Suppressor macrophage (primary cell): ENCODE results near the gene CADM2.
"Not testable (repeated sequence)": the region's sequence is repeated elsewhere in the genome, so short reads cannot be mapped to it uniquely, and the experiment has no call there.

Source experiments
- DNase-seq, 4 experiments: peaks; one replicate each; pipeline ENCODE4 v3.0.0-alpha.2; 2020 to 2022
- total RNA-seq, 17 experiments: gene quantifications; one replicate each; lab custom pipeline; 2026; ENCODE audit warnings: mixed read lengths in 6 of 17, inconsistent platforms in 3 of 17; lab: John Stamatoyannopoulos, UW

Gene CADM2
- 0 to 4.0 (median 0.11) reads per million in 17 experiments for total RNA-seq

DNA sequence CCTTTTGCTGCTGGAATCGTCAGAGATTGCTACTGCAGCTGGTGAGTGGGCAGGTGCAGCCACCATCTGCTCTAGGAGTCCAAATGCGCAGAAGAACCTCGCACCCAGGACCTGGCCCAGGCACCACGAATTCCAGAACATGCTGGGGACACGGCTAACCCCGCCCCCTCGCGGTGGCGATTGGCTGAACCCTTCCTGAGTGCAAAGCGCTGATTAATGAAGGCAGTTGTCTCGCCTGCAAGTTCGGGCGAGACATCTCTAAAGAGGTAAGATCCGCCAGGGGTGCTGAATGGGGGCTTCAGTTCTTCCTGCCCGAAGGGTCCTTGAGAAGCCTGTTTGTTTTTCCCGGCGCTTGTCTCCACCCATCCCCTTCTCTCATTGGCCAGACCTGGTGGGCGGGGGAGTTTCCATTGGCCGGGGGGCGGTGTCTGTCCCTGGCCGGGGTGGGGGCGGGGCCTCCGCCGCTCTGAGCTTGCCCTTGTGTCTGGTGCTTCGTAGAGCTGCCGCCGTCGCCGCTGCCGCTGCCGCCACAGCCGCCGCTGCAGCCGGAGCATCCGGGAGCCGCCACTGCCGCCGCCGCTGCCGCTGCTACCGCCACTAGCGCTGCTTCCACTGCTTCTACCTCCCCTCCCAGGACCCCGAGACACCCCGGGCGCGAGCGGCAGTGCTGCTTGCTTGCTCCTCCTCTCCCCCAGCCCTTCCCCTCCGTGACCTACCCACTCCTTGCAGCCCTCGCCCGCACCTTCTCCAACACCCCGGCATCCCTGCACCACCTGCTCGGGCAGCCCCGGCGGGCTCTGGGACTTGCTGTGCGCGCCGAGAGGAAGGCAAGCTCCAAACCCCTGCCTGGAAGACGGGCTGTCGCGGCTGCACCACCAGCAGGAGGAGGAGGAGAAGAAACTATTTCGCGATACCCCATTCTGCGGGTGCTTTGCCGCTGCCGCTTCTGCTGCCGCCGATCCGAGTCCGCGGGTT is at the start of gene CADM2:
Gene CADM2, plus strand, starts transcription at position 495 of the 975 bp plus-strand sequence.
- DNase-seq = peak; percentile 69 to 88 (median 81)

DNA sequence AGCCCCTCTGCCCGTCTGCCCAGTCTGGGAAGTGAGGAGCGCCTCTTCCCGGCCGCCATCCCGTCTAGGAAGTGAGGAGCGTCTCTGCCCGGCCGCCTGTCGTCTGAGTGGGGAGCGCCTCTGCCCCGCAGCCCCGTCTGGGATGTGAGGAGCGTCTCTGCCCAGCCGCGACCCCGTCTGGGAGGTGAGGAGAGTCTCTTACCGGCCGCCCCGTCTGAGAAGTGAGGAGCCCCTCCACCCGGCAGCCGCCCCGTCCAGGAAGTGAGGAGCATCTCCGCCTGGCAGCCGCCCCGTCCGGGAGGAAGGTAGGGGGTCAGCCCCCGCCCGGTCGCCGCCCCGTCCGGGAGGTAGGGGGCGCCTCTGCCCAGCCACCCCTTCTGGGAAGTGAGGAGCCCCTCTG is 40.2 kb upstream of the CADM2 start:
- DNase-seq = not testable (repeated sequence)

DNA sequence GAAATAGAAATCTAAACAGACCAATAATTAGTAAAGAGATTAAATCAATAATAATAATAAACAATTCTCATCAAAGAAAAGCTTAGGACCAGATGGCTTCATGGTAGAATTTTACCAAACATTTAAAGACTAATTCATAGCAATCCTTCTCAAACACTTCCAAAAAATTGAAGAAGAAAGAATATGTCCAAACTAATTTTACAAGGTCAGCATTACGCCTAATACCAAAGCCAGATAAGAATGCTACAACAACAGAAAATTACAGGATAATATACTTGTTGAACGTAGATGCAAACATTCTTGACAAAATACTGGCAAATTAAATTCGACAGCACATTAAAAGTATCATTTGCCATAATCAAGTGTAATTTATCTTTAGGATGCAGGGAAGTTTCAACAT is 36.1 kb upstream of the CADM2 start:
- DNase-seq = no peak

DNA sequence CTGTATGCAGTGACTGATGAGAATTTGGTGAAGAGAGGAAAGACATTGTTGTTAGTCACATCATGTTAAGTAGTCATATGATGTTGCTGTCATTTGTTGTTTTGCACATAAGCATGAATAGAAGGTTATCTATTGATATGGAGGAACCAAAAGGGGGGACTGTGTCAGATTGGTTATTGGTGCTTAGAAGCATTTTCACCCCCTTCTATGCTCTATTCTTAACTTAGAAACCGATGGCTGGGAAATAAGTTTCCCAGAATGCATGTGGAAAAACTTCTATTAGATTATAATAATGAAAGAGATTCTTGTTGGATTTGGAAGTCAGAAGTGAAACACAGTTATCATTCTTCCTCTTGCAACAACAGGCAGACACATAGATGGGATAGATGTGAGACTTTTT is 33.2 kb upstream of the CADM2 start:
- no peak for DNase-seq

DNA sequence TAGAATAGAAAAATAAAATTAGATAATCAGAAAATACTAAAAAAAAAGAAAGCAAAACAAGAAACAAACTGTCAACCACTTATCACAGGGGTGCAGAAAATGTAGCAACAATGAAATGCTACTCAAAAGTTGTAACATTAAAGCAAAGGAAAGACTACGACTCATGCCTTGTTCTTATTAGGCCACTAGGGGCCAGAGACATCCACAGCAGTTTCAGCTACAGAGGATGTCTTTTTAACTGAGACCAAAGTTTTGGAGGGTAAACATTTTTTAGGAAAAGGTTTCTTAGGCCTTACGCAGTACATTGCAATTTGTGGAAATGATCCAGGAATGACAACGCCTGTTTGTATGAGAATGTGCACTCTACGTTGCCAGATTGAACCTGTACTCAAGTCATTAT is 15.4 kb upstream of the CADM2 start:
- DNase-seq = no peak

DNA sequence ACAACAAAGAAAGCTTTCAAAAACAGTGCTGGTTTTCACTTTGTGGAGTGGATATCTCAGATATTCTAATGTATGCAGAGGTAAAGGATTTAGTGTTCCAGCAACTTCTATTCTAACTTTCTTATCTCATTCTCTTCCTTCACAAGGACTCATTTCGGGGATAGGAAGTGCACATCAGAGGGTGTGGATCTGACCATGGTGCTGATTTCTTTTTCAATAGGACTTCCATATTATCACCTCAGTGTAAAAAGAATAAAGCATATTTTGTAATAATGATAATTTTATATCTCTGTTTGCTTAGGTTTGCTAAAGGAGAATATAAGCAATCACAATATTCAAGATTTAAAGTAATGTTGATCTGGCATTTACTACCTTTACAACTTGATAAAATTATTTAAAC is 12.5 kb upstream of the CADM2 start:
- DNase-seq = peak in 1 of 4 experiments; percentile 1

DNA sequence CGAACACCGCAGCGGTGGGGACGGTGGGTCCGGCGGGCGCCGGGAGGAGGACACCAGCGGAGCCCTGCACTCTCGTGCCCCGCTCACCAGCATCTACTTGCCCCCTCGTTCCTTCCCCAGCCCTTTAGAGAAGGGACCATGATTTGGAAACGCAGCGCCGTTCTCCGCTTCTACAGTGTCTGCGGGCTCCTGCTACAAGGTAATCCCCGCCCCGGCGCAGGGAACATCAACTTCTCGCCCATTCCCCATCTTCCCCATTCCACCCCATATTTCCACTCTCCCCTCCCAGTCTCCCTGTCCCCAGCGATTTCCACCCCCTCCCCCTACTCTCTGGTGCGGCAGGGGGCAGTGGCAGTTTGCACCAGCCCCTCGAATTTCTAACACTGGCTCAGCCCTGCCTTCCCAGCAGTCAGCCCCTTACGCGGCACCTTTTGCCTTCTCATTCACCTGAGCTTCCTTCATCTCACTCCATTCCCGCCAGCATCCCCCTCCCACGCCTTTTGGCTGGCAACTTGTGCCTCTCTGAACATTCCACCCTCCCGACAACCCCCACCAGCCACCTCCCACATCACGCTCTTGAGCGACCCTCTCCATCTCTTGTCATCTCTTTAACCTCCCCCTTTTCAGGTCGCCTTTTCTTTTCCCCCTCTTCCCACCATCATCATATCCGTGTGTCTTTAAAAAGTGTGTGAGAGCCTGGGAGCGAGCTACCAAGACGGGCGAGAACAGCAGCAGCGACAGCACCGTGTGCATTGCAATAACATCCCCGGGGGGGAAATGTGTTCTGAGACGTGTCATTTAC is 882 bp downstream of the CADM2 start:
- no peak for DNase-seq

DNA sequence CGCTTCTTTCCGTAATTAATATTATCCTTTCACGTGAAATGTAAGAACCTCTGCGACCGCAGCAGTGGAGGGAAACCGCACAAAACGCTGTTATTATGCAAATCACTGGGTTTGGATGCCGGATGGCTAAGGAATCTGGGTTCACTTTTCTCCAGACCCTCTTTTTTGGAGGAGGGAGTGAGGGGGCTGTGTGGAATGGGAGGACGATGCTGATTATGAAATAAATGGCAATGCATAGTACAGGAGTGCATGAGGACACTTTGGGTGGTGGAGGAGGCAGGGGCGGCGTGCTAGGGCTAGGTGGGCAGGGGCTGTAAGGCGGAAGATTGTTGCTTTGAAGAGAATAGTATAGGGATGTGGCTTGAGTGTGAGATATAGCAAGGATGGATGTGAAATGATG is 1.8 kb downstream of the CADM2 start:
- no peak for DNase-seq

DNA sequence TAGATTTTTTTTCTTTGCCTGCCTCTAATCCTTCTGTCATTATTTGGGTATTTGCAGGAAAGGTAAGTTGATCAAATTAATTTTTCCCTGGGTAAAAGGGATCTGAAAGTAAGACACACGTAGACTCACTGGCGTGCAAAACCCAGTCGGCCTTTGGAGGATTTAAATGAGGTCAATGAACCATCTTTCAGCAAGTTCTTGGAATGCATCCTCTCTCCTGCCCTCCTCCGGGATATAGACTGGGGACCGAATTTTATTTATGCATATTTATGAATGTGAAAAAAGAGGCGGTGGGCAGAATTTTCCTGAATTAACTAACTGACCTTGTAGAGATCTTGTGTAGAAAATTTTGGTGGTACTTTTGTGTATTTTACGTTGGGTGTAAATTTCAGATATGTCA is 2.2 kb downstream of the CADM2 start:
- no peak for DNase-seq

DNA sequence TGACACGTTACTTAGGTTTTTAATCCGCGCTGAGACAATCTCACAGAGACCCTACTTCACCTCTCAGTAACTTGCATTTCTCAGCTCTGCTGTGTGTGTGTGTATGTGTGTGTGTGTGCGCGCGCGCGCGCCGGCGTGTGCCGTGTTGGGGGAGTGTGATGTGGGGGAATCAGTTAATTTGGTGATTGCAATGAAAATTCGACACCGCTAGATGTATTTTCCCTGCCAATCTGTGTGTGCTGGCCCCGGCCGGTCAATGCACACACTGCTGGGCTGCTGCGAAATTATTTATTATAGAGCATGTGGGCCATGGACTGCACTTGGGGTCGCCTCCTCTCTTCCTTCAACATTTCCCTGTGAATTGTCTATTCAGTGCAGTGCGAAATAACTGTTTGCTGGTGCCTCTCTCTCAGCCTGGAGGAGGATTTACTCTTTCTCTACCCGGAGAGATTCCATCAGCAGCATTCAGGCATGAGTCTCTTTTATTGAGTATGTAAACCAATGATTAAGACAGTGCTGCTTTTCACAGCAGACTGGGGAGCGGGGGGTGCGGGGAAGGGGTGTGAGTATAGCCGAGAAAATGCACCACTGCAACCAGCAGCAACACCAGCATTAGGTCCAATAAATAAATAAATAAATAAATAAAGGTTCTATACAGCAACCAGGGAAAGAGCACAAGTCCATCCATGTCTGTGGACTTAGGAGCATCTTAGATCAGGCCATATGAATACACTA is 2.9 kb downstream of the CADM2 start:
- DNase-seq = no peak

DNA sequence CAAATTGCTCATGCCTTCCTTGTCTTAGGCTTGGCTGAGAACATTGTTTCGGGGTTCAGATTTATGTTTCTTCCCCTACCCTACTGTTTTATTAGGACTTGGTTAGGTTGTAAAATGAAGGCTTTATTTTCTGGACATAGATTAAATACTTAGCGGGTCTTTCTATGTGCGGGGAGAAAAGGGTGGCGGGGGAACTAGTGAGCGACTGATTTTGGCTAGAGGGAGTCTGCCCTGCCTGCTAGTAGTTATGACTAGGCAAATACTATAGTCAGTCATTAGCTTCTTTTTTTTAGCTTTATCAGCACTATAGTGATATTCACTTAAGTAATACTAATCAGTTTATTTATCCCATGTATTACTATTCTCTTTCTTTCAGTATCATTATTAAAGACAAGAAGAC is 3.6 kb downstream of the CADM2 start:
- no peak for DNase-seq

DNA sequence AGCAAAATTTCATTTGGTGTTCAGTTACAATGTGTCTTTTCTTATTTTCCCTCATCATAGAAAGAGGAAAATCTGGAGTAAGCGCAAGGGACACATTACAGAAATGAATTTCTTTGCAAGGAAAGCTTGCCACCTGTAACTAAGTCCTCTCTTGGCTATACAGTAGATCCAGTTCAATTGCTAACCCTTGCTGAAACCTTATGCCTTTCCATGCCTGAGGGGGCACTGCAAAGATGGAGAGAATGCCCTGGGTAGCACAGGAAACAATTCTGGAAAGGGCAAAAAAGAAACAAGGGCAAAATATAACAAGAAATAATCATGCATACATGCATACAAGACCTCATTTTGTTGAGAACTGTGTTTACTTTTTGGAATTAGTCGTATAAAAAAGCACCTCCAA is 4.3 kb downstream of the CADM2 start:
- DNase-seq = no peak

DNA sequence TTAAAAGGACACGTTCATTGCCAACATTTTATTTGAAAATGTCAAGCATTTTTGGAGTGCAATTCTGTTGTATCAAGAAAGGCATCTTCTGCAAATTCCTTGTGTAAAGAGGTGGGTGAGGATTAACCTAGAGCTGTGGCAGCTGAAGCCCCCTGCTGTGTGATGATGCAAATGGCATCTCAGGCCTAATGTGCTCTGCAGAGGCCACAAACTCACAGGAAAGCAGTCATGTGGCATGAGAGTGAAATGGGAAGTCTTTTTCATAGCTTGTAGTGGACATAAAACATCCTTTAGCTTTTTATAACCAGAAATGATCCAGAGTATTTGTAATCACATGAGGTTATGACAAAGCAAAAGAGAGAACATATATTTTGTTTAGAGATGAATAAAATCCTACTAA is 6.4 kb downstream of the CADM2 start:
- no peak for DNase-seq

DNA sequence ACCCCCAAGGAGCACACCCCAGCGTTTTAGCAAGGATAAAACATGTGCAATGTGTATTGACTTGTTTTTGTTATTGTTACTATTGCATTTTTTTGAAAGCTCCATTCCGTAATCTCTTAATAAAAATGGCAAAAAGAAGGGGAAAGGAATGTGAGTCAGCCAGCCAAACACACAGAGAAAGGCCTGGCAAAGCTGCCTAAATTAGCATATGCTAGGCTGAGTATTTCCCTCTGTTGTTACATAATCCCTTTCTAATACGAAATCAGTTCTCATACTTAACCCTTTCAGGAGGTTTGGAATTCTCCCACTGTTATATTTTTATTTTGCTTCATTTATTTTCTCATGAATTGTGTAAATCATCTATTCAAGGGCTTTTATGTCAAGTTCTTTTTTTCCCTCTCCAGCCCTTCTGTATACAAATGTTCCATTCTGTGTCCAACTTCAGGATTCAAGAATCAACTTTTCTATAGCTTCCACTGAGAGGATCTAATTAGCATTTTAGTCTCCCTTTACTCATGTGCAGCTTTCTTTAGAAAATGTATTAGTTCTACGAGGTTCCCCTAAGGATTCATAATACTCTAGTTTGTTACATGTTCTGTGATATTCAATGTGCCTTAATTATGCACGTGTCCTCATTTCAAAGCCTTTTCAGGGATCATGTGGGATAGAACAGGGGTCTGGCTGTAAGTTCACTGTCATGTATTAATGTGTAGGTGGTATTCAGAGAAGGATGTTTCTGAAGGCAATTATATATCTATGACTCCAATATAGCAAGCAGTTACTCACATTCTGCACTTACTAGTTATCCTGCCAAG is 9.2 kb downstream of the CADM2 start:
- DNase-seq = no peak

DNA sequence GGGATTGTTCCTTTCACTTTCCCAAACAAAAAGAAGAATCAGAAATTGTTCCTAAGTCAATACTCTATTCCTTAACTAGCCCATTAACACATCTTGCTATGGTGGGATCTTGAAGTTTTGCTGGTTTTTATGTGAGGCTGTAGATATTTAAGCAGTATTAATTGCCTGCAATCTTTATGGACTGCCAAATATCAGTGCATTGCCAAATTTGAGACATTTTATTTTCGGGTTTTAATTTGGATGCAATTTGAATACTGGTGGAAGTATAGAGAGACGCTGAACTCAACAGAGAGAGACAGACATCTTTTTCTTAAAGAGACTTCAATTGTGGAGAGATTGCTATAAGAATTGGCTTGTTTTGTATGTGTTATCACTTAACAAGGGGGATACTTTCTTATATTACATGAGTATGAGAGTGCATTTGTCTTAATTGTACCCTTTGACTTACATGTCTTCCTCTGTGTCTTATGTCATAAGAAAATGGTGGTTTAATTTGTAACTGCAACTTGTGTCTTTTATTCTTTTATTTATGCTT is 10.0 kb downstream of the CADM2 start:
- DNase-seq = no peak

DNA sequence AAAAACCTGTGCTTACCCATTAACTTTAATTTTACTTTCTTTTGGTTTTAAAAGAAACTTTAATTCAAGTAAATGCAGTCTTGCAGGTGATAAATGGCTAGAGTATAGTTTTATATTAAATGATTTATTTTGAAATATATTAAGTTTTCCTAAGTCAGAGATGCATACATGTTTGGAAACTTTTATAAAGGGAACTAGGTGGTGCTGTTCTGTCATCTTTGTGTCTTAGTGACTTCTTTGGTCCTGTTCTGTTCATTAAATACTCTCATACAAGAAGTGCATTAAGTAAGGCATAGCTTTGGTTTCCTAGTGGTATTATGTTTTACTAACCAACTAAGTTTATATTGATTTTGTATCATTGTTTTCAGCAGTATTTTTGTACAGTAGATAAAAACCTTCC is 15.6 kb downstream of the CADM2 start:
- DNase-seq = no peak

DNA sequence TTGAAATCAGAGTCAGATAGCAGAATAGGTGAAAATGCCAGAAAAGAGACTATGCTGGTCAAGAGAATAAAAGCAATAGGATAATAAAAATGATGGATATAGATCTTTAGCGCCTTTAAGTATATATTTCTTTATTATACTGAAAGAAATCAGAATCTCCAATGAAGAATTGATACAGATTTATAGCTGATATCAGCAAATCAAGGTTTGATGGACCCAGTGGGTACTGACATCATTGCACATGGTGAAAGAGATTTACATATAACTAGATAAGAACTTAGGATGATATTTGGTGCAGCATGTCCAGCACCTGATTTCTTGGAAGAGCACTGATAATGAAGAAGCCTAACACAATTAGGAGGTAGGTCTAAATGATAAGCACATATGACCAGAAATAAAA is 18.2 kb downstream of the CADM2 start:
- DNase-seq = no peak

DNA sequence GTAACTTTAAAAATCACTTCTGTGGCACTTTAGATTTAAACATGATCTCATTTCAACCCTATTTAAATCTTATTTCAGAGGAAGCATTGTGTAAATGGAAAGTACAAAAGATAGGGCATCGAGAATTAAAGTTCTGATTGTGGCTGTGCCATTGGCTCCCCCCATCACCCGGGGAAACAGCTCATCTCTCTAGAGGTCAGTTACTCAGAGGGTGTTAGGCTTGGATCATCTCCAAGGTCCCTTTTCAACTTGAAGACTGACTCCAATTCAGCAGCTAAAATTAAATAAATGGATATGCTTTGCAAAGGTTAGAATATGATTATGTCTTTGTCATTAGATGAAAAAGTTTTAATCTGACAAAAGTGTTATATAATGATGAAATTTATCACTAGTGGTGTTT is 20.1 kb downstream of the CADM2 start:
- no peak for DNase-seq

DNA sequence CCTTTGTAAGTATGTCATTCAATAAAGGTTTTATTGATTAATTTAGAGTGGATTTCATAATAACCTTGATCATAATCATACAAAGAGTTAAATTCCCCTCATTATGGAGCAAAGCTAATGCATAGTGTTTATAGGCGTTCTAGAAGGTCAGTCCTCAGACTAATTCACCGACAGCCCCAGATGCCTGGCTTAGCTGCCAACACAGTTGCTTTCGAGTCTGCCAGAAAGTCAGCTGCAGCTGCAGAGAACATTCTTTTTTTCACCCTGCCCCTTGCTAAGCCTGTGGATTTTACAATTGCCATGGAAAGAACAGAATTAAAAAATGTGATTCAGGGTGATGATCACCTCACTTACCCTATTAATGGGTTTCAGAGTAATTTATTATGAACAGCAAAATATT is 21.2 kb downstream of the CADM2 start:
- no peak for DNase-seq

DNA sequence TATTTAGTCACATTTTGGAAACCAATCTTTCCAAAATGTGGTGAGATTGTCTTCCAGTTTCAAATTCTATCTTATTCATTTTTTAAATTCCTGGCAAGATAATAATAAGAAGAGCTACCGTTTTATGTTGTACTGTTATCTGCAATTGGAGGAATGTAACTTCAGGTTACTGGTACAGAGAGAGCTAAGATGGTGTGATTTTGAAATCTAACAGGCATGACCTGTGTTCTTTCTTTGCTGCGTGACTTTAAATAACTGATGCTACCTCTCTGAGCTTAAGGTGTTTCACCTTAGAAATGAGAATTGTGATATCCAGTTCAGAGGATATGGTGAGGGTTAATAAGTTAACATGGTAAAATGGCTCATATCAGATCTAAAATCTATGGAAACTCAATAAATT is 21.7 kb downstream of the CADM2 start:
- no peak for DNase-seq

DNA sequence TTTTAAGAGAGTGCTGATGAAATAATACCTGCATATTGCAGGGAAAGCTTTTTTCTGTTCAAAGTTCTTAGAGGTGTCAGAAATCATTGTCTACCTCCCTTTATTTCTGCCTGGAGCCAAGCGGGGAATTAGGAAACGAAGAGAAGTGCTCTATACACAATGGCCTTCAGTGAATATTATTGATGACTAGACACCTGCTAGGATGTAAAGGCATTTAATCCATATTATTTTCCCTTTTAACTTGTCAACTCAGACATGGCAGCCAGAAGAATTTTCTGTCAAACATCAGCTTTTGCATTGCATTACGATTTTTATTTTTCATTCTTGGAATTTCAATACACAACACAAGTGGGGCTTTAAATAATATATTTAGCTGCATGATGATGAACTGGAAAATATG is 24.7 kb downstream of the CADM2 start:
- no peak for DNase-seq

DNA sequence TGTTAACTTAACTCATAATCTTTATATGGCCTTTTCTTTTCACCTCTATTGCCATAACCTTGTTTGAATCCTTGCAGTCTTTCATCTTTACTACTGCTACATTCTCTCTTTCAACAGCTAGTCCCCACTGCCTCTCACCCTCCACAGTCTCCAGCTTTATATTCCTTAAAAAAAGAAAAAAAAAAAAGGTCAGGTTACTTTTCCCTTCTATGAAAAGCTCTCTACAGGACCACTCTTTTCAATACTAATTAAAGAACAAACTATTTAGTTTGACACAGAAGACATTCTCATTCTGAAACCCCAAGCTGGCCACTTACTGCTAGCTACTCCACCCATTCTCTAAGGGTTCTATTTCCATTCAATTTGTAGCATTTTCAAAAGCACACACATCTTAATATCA is 25.6 kb downstream of the CADM2 start:
- DNase-seq = no peak
